Measurements from ENCODE around the gene SPATS2L.

Gene SPATS2L

DNA sequence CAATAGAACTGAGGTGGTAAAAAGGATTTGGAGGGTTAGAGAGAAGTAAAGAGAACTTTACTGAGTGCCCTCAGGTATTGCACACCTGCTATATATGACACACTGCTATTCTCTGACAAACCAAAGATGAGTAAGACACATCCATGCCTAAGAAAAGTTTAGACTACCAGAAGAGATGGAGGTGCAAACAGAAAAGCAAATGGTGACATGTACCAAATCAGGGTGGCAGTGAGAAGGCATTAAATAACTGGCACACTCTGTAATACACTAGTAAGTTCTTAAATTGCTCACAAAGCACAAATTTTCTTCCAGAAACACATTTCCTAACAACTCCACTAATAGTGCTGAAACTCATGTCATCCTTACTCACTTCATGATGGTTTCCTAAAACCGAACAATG is 114.8 kb downstream of the SPATS2L start:
- no peak for FAIRE-seq

DNA sequence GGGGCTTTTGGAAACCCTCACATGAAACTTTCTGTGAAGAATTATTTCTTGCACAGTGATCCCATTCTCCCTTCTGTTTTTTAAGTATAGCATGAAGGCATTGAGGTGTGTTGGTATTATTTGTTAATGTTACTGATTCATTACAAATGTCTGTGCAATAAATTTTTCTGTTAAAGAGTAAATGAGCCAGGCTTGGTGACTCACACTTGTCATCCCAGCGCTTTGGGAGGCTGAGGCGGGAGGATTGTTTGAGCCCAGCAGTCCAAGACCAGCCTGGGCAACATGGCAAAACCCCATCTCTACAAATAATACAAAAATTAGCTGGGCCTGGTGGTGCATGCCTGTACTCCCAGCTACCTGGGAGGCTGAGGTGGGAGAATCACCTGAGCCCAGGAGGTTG is 115.6 kb downstream of the SPATS2L start:
- FAIRE-seq = no peak

GRCh38 chr2:200422532-200423261 is 116.2 kb downstream of the SPATS2L start:
- no peak for FAIRE-seq

DNA sequence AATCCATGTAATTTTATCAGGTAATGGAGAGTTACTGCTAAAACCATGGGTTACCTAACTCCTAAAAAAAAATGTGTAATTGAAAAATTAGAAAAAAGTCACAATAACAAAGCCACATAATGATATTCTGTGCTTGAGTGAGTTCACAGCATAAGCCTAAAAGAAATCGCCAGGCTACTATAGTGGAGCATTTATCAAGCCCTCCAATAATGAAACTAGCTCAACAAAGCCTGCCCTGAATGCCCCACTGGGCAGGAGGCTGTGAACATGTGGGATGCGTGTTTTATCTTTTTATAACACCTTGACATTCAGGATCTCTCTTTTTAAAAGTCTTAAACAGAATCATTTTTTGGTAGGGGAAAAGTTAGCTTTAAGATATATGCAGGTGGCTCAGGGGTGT is 117.0 kb downstream of the SPATS2L start:
- FAIRE-seq = no peak

DNA sequence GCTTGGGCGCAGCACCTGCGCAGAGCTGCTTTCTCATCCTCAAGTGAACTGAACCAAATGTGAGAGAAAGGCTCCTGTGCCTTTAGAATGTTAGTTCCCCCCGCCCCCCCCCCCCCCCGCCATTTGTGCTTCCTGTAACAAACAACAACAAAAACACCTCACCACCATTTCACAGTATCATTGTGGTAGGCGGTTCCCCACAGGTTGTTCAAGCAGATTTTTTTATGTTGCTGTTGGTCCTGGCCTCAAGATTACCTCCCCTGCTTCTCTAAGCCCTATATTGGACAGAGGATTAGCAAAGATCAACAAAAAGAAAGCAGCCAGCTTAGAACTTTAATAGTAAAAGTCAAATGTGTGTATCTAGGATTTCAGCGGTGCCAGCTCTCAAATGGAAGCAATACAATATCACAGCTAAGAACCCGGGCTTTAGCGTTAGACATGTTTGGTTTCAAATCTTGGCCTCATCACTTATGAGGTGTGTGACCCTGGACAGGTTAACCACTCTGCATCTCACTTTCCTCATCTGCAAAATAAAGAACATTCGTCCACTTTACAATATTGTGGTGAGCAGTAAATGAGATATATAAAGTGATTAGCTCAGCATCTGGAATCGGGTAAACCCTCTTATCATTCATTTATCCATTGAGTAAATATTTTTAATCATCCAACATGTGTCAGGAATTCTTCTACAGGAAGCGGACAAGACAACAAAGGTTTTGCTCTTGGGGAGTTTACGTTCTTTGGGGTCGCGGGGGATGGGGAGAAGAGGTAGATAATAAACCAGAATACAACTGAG is 118.7 kb downstream of the SPATS2L start:
- FAIRE-seq = no peak

DNA sequence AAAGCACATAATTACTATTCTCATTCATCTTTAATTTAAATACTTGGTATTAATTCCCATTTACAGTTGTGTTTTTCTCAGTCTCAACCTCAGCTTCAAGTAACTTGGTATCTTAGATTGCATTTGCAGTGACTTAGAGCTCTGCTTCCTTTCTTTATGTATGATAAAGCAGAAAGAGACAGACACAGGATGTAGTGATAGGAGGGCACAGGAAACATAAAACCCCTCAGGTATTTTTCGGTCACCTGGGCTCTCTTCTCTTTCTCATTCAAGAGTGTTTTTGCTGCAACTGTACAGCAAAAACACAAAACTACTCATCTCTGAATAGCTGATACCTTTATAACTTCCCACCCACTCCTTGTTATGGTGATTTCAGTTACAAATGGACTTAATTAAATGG is 120.3 kb downstream of the SPATS2L start:
- no peak for FAIRE-seq

DNA sequence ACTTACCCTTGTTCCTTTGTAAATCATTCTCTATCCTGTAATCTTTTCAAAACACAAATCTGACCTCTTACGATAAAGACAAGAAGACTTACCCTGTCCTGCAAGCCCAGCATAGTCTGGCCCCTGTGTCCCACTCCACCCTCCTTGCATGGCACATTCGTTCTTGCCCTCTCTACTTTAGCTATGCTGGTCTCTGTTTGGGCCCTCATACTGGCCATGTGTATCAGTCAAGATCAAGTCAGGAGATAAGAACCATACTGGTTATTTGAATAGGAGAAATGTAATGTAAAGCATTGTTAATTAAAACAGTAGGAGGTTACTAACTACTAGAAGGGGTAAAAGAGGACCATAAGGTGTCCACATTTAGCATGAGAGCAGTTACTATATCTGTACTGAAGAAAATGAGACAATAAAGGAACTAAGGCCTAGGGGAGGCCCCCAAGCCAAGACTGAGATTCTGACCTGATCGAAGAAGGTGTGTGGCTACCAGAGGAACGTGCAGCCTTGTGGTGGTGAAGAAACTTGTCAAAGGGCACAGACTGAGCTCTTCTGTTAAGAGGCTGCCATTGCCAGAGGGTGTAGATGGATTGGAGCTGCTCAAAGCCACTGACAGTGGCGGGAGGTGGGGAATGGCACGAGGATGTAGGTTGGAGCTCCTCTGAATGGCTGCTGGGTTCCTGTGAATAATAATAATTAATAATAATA is 122.6 kb downstream of the SPATS2L start:
- FAIRE-seq = no peak

- no peak for FAIRE-seq
Measured at GRCh38 chr2:200430017-200430416, 123.5 kb downstream of the SPATS2L start.

DNA sequence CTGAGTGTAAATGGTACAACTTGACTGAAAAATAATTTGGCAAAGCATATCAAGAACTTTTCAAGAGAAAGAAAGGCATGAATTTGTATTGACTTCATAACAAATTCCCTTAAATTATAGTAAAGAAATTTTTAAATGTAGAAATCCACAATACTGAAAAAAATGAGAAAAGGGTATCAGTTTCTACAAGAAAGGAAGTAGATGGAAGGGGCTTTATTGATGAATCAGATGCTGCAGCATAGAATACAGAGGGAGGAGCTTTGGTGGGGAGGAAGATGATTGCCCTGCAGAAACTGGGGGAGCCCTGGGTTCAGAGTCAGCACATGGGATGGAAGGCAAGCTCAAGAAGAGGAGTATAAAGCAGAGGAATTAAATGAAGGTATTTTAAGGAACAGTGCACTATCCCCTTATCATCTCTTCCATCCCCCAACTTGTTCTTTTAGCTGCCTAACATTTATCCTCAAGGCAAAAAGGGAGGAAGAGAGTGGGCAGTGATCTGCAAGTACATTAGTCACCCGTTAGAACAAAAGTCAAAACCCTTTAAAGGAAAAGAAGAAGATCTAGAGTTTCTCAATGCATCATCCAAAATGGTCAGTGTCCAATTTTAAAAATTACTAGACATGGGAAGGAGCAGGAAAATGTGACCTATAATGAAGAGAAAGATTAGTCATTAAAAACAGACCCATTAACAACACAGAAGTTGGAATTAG is 125.7 kb downstream of the SPATS2L start:
- FAIRE-seq = no peak

DNA sequence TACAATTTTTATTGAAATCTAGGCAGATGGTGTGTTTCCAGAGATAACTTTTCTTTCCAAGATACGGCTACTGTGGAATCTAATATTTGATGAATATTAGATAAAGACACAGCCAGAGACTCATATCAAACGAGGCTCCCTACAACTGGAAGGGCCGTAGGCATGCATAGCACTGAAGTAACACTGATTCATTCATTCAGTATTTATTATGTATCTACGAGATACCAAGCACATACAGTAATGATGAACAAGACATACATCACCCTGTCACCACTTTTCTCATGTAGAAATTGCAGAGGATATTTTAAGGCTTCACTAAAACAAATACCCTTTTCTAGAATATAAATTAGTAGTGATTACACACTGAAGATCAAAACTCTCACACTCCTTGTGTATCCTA is 128.9 kb downstream of the SPATS2L start:
- no peak for FAIRE-seq

DNA sequence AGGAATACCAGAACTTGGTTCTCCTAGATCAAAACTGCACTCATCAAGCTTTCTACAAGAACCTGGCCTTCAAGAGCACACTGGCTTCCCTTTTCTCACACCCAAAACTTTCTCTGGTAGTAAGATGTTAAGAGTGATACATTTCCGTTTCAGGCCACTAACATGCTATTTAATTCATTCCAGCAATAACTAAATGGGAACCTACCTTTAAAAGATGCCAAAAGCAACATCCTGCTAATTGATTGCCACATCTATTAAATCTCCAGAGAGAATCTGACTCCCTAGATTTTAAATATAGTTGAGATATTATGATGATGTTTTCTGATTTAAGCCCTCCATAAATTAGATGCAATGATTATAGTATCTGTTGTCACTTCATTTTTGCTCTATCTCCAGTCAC is 131.8 kb downstream of the SPATS2L start:
- FAIRE-seq = no peak

GRCh38 chr2:200438846-200439245 is 132.4 kb downstream of the SPATS2L start:
- FAIRE-seq = no peak

DNA sequence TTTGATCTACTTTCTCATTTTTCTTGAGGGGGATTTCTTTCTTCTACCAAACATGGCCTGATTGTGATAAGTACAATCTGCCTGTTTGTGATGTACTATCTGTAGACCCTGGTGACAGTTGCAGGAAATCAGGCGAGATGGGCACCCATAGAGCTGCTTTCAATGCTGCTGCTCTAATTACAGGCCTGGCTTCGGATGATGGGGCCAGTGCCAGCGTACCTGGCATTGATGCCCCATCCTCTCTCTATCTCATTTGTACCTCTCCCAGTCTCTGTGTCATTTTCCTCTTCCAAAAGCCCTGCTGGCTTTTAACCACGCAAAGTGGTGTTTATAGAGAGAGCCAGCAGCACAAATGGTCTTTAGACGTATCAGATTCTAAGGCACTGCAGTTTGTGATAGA is 133.5 kb downstream of the SPATS2L start:
- no peak for FAIRE-seq

- FAIRE-seq = no peak
Measured at GRCh38 chr2:200442471-200442870, 136.0 kb downstream of the SPATS2L start.

GRCh38 chr2:200443376-200443775 is 136.9 kb downstream of the SPATS2L start:
- FAIRE-seq = no peak

DNA sequence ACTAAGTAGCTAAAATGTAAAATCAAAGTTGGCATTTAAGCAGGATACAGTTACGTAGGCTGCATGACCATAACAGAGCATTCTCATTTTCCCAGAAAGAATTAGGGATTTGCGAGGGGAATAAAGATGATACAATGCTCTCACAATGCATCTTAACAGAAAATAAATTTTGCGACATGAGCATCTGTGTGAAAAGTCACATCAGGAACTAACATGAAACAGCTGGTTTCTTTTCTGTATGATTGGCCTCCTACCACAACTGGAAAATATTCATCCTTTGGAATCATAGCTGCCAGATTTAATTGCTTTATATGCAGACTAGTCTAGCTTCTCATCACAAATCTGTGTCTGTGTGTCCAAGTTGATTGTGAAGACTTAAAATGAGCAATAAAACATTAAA is 137.4 kb downstream of the SPATS2L start:
- FAIRE-seq = no peak

DNA sequence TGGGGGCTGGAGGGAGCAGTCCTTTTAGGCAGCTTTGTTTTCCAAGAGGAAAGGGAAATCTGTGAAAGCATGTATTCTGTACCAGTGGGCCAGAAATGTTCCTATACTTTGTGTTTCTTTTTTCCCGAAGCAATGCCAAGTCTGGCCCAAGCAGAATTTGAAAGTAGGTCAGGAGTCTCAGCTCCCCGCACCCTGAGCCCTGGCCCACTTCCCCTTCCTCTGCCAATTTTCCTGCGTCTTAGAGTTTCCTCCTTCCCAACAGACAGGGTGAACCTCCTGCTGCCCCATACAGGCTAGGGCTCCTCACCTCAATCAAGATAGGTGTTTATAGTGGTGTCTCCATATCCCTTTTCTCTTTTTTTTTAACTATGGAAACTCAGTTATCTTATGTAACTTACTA is 138.0 kb downstream of the SPATS2L start:
- FAIRE-seq = no peak

DNA sequence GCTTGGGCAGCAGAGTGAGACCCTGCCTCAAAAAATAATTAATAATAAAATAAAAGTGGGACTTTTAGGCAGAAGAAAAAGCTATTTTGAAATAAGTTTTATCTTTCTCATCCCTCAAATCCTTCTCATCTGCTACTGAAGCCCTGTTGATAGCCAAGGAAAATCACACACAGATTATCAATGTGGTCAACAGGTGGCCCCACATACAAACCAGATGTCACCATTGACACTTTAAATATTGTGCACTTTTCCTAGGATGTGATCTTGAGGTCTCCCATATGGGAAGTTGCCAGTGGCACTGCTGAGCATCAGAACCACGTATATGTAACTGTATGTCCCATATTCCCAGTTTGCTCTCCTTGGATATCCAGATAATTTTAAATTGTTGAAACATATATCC is 138.8 kb downstream of the SPATS2L start:
- no peak for FAIRE-seq

DNA sequence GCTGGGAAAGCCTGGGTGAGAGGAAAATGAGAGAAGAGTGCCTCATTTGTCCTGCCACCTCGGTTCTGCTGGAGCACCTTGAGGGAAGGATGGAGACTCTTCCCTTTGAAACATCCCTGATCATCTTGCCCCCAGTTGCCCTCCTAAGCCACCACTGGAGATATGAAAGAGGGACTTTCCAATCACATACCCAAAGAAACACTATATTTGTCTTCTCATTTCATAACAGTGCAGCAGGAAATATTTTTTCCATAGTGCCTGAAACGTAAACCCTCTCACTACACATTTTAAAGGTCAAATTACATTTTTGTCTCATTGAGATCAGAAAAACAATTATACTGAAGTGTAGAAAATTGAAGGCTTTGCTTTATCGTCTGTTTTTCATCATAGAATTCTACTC is 140.1 kb downstream of the SPATS2L start:
- FAIRE-seq = no peak

DNA sequence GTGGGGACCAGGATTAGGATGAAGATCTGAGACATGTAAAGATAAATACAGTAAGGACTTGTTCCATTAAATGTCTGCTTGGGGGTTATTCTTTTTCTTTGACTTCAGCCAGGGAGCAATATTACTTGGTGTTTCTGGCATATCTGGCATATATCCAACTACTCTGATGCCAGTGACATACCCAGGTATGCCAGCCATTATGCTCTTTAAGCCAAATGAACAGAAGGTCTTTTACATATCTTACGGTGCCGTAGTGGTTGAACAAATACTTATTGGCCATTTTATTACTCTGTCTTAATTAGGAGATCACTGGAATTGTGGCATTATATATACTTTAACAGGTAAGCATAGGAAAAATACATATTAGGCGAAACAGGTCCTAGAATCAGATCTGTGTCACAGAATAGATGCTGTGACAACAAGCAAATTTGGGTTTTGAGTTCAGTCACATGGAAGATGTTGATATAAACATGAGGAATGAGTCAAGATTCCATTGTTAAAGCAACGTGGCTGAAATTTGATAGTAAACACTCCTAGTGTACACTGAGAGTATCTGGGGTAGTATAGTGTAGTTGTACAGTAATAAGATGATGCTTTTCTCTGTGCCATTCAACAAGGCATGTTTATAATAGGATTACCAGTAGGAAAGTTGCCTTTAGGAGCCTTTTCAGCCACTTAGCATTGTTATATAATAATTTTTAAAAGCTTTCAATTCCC is 140.8 kb downstream of the SPATS2L start:
- FAIRE-seq = no peak

- FAIRE-seq = no peak
Measured at GRCh38 chr2:200448455-200448854, 142.0 kb downstream of the SPATS2L start.

- no peak for FAIRE-seq
Measured at GRCh38 chr2:200449149-200449548, 142.7 kb downstream of the SPATS2L start.

DNA sequence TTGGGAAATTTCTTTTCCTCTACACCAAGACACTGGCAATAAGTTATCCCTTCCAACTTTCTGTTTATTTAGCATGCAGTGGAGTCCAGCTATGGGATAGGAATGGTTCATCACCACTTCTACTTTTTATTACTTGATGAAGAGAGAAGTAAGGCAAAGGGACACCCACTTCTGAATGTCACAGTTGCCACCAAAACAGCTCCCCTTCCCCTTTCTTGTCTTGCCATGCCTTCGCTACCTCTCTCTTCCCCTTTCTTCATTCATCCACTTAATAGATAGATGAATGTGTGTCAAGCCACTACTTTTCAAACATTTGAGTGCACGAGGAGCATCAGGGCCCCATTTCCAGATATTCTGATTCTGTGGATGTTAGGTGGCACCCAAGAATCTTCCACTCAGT is 143.8 kb downstream of the SPATS2L start:
- no peak for FAIRE-seq
